NB4 (cell line): ENCODE results near the gene PNMA8B.

Source experiments
- POLR2A ChIP-seq: IDR thresholded peaks from 2 replicates; pipeline ENCODE4 v1.6.1; 2011; ENCODE audit warnings: mild to moderate bottlenecking; ENCODE audit not compliant: insufficient read length; ENCODE audit errors: extremely low read depth
- TF ChIP-seq, protein P1 (sequence below): IDR thresholded peaks from one replicate; pipeline ENCODE4 v1.5.1; 2012; ENCODE audit warnings: low read depth, low read length
- TF ChIP-seq, protein P2 (sequence below): IDR thresholded peaks from 2 replicates; pipeline ENCODE4 v1.6.1; 2011; ENCODE audit warnings: low read depth, low read length

DNA sequence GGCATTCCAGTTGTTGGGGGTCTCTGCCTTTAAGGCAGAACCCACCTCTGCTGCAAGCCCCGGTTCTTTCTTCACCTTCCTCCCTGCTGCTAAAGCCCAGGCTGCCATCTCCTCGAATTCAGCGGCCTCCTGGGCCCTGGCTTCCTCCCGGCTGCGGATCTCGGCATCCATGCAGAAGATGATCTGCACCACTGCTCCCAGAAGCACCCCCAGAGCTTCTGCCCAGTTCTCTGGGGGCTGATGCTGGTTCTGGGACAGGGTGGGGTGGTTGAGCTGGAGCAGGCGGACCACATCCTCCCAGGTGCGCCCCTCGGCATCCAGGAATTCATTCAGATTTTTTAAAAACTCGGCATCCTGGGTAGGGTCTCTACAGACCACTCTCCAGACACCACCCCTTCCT, 25.3 kb downstream of the PNMA8B start:
- TF ChIP-seq, protein P1, sequence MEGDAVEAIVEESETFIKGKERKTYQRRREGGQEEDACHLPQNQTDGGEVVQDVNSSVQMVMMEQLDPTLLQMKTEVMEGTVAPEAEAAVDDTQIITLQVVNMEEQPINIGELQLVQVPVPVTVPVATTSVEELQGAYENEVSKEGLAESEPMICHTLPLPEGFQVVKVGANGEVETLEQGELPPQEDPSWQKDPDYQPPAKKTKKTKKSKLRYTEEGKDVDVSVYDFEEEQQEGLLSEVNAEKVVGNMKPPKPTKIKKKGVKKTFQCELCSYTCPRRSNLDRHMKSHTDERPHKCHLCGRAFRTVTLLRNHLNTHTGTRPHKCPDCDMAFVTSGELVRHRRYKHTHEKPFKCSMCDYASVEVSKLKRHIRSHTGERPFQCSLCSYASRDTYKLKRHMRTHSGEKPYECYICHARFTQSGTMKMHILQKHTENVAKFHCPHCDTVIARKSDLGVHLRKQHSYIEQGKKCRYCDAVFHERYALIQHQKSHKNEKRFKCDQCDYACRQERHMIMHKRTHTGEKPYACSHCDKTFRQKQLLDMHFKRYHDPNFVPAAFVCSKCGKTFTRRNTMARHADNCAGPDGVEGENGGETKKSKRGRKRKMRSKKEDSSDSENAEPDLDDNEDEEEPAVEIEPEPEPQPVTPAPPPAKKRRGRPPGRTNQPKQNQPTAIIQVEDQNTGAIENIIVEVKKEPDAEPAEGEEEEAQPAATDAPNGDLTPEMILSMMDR, result no peak
- TF ChIP-seq POLR2A, result no peak
- TF ChIP-seq, protein P2, sequence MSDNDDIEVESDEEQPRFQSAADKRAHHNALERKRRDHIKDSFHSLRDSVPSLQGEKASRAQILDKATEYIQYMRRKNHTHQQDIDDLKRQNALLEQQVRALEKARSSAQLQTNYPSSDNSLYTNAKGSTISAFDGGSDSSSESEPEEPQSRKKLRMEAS, result no peak
